HepG2 (cell line): ENCODE results near the gene HCRTR1. TPM values are rescaled to one million over a fixed set of nuclear protein-coding genes. Genes with fewer than 3 reads are reported as not detected.

ENCODE experiments used
- HMGA1 ChIP-seq: sonication (generic); formaldehyde crosslinking; conservative IDR thresholded peaks from 2 replicates; pipeline ENCODE4 v1.4.0; 2020; ENCODE audit warnings: missing genetic modification reagents
- HMGXB3 ChIP-seq: sonication (generic); formaldehyde crosslinking; IDR thresholded peaks from 2 replicates; pipeline ENCODE4 v1.4.0; 2020; ENCODE audit warnings: missing genetic modification reagents, borderline replicate concordance
- KDM1A ChIP-seq: IDR thresholded peaks from 2 replicates; pipeline ENCODE4 v1.6.1; 2016; ENCODE audit warnings: missing compliant biosample characterization
- MTF2 ChIP-seq: sonication (generic); formaldehyde crosslinking; IDR thresholded peaks from 2 replicates; pipeline ENCODE4 v1.5.0; 2020; ENCODE audit warnings: missing genetic modification reagents, borderline replicate concordance
- PHF8 ChIP-seq: sonication (generic); formaldehyde crosslinking; IDR thresholded peaks from 2 replicates; pipeline ENCODE4 v1.5.0; 2020; ENCODE audit warnings: missing genetic modification reagents
- RNF2 ChIP-seq: fragments of 450-650 bp; conservative IDR thresholded peaks from 2 replicates; pipeline ENCODE4 v1.6.1; 2016; ENCODE audit warnings: low read depth
- SPEN ChIP-seq: sonication (generic); formaldehyde crosslinking; IDR thresholded peaks from 2 replicates; pipeline ENCODE4 v1.5.1; 2020; ENCODE audit warnings: low read depth, mild to moderate bottlenecking, missing genetic modification reagents
- ZFYVE20 ChIP-seq: sonication (generic); formaldehyde crosslinking; IDR thresholded peaks from 2 replicates; pipeline ENCODE4 v1.8.0; 2023; ENCODE audit warnings: low read depth, mild to moderate bottlenecking, moderate library complexity, missing genetic modification reagents, borderline replicate concordance
- ZKSCAN5 ChIP-seq: sonication (generic); formaldehyde crosslinking; IDR thresholded peaks from 2 replicates; pipeline ENCODE4 v1.5.1; 2020; ENCODE audit warnings: mild to moderate bottlenecking, missing genetic modification reagents
- ZNF296 ChIP-seq: sonication (generic); formaldehyde crosslinking; conservative IDR thresholded peaks from 2 replicates; pipeline ENCODE4 v1.5.0; 2020; ENCODE audit warnings: mild to moderate bottlenecking, missing genetic modification reagents
- ZNF7 ChIP-seq: IDR thresholded peaks from 2 replicates; pipeline ENCODE4 v1.6.1; 2016; ENCODE audit warnings: missing biosample characterization, missing genetic modification reagents
- ZZZ3 ChIP-seq: sonication (generic); formaldehyde crosslinking; IDR thresholded peaks from 2 replicates; pipeline ENCODE4 v1.4.0; 2020; ENCODE audit warnings: missing genetic modification reagents, mild to moderate bottlenecking, borderline replicate concordance
- polyA plus RNA-seq, 8 experiments: library from polyadenylated mRNA; depleted of rRNA in 3 of 8; stranded (reverse) in 7 of 8; unstranded in 1 of 8; fragments of >200 nt; fragmentation: Illumina TruSeq in 4 of 8; extraction: Trizol in 4 of 8; gene quantifications; 2 replicates each; pipeline versions ENCODE4 v1.2.1 to v1.2.3, GENCODE V29; 2011 to 2016; ENCODE audit warnings: low read depth in 4 of 8, missing spikeins in 1 of 8, mixed read lengths in 1 of 8; ENCODE audit not compliant: insufficient read depth in 1 of 8
- total RNA-seq, 5 experiments: library from RNA; depleted of rRNA; stranded (reverse); fragments of >200 nt; fragmentation: Illumina TruSeq; extraction: Trizol; gene quantifications; 2 replicates each; pipeline ENCODE4 v1.2.3, GENCODE V29; 2016; ENCODE audit warnings: low read depth in 1 of 5
- TF ChIP-seq, protein P1 (sequence below), 2 experiments: fragments of 450-650 bp in 1 of 2; sonication (generic) in 1 of 2; formaldehyde crosslinking in 1 of 2; IDR thresholded peaks; 2 replicates each; pipeline versions ENCODE4 v1.6.1 to v1.8.0; 2016 to 2022; ENCODE audit warnings: antibody characterized with exemption in 1 of 2, mild to moderate bottlenecking in 1 of 2, missing genetic modification reagents in 1 of 2
- TF ChIP-seq, protein P2 (sequence below): sonication (generic); formaldehyde crosslinking; IDR thresholded peaks from 2 replicates; pipeline ENCODE4 v1.8.1; 2023; ENCODE audit warnings: missing genetic modification reagents, mild to moderate bottlenecking, borderline replicate concordance
- TF ChIP-seq, protein P3 (sequence below): sonication (generic); formaldehyde crosslinking; IDR thresholded peaks from 2 replicates; pipeline ENCODE4 v1.4.0; 2020; ENCODE audit warnings: mild to moderate bottlenecking, low read depth, missing genetic modification reagents

HCRTR1 gene
- total and polyA plus RNA-seq, 2 of the 13 experiments (the other 11 are each of a cell fraction or from before 2014, with no cell fraction given), result not detected

DNA sequence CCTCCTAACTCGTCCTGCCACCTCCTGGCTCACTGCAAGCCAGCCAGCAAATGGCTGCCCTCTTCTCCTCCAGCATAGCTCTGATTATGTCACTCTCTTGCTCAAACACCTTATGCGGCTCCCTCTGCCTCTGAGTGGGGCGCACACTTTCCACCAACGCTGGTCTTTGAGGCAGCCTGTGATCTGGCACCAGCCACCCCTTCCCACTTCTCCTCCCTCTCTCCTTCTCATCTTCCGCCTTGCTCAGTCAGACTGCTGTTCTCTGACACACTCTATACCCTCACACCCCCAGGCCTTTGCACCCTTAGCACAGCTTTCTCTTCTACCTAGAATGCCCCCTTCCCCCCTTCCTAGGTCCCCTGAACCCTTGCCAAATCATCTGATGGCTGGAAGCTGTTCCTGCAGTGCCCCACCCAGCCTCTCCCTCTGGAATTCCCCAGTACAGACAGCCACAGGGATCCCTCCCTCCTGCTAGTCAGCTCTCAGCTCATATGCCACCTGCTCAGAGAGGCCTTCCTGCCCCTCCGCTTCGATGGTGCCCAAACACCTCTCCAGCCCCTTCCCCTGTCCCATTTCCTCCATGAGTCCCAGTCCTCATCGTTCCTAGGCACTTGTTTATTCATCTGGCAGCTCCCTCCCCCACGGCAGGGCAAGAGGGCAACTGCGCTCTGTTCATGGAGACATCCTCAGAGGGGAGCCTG lies 48.9 kb downstream of the HCRTR1 start (continued):
- TF ChIP-seq, protein P1, sequence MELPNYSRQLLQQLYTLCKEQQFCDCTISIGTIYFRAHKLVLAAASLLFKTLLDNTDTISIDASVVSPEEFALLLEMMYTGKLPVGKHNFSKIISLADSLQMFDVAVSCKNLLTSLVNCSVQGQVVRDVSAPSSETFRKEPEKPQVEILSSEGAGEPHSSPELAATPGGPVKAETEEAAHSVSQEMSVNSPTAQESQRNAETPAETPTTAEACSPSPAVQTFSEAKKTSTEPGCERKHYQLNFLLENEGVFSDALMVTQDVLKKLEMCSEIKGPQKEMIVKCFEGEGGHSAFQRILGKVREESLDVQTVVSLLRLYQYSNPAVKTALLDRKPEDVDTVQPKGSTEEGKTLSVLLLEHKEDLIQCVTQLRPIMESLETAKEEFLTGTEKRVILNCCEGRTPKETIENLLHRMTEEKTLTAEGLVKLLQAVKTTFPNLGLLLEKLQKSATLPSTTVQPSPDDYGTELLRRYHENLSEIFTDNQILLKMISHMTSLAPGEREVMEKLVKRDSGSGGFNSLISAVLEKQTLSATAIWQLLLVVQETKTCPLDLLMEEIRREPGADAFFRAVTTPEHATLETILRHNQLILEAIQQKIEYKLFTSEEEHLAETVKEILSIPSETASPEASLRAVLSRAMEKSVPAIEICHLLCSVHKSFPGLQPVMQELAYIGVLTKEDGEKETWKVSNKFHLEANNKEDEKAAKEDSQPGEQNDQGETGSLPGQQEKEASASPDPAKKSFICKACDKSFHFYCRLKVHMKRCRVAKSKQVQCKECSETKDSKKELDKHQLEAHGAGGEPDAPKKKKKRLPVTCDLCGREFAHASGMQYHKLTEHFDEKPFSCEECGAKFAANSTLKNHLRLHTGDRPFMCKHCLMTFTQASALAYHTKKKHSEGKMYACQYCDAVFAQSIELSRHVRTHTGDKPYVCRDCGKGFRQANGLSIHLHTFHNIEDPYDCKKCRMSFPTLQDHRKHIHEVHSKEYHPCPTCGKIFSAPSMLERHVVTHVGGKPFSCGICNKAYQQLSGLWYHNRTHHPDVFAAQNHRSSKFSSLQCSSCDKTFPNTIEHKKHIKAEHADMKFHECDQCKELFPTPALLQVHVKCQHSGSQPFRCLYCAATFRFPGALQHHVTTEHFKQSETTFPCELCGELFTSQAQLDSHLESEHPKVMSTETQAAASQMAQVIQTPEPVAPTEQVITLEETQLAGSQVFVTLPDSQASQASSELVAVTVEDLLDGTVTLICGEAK (IDR thresholded peaks at IDR 0.05), result no peak
- TF ChIP-seq, protein P1 (CRISPR knock-in tag; IDR thresholded peaks at IDR 0.05), result no peak
- no peak for TF ChIP-seq PHF8 (CRISPR knock-in tag)
- TF ChIP-seq, protein P2, sequence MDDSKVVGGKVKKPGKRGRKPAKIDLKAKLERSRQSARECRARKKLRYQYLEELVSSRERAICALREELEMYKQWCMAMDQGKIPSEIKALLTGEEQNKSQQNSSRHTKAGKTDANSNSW (CRISPR knock-in tag), result no peak
- no peak for TF ChIP-seq MTF2 (CRISPR knock-in tag)
- no peak for TF ChIP-seq HMGA1 (CRISPR knock-in tag)
- no peak for TF ChIP-seq KDM1A
- TF ChIP-seq ZZZ3, result no peak
- no peak for TF ChIP-seq ZNF296 (CRISPR knock-in tag)
- no peak for TF ChIP-seq ZFYVE20 (CRISPR knock-in tag)
- no peak for TF ChIP-seq HMGXB3 (CRISPR knock-in tag)
- no peak for TF ChIP-seq SPEN (CRISPR knock-in tag)
- TF ChIP-seq, protein P3, sequence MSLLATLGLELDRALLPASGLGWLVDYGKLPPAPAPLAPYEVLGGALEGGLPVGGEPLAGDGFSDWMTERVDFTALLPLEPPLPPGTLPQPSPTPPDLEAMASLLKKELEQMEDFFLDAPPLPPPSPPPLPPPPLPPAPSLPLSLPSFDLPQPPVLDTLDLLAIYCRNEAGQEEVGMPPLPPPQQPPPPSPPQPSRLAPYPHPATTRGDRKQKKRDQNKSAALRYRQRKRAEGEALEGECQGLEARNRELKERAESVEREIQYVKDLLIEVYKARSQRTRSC (CRISPR knock-in tag), result no peak
- no peak for TF ChIP-seq ZNF7 (CRISPR knock-in tag)
- TF ChIP-seq RNF2, result no peak
- TF ChIP-seq ZKSCAN5 (CRISPR knock-in tag), result no peak
